Esophagus muscularis mucosa (tissue), 2 donors: ENCODE measurements around the gene ARHGAP8.

Experiments used
- EP300 ChIP-seq: sonication (generic); formaldehyde crosslinking; IDR thresholded peaks from one replicate; pipeline ENCODE4 v1.6.1; 2017; ENCODE audit warnings: antibody characterized with exemption
- POLR2A ChIP-seq: fragments of 450-650 bp; IDR thresholded peaks from one replicate; pipeline ENCODE4 v1.6.1; 2017; ENCODE audit warnings: antibody characterized with exemption, moderate library complexity, mild to moderate bottlenecking, low read depth

GRCh38 chr22:44862281-44862680, 109.9 kb downstream of the ARHGAP8 start:
- TF ChIP-seq EP300 (no peak), POLR2A (no peak)
